NCI-H187 (cell line): Measurements from ENCODE around the gene STAT4.

Experiments used
- DNase-seq, 2 experiments: peaks; one replicate each; lab custom pipeline; 2025; lab: John Stamatoyannopoulos, UW

Gene STAT4

DNA sequence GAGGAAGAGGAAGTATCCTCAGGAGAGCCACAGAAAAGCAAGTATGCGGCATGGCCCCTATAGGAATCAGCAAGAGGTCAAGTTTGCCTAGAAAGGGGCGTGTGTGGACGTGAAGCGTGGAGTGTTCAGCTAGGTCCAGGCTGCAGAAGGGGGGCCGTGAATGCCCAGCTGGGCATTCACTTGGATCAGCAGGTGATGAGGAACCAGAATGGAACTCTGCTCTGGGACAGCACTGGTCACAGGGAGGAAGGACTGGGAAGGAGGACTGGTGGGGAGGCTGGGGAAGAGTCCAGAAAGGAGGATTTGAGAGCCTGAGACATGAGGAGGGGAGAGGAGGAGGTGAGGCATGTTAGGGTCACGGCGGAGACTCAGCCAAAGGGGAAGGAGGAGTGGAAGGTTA, 156.6 kb downstream of the STAT4 start:
- no peak for DNase-seq

DNA sequence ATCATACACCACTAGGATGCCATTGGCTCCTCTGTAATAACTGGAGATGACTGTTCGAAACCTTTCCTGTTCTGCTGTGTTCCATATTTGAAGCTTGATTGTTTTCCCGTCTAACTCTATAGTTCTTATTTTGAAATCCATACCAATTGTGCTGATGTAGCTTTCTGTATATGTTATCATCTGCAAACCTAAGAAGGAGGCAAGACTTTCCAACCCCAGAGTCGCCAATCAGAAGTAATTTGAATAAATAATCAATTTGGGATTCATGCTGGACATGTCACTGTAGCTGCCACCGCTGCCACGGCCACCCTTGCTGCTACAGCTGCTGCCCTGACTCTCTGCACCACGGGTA, 157.5 kb downstream of the STAT4 start:
- no peak for DNase-seq

DNA sequence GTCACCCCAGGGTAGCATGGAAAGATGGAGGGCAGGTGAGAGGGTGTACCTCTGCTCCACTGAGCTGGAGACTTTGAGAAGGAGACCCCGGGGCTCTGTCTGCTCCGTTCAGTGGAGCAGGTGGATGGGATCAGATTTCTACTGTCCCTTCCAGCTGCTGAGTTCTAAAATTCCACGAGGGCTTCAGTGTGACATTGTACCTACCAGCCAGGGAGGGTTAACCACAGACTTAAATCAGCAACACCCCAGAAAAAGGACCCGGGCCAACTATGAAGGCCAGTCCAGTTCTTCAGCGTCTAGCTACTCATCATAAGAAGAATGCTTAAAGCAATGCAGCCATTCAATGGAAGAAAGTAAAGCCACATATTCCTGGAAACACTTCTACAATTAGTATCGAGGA, 160.7 kb downstream of the STAT4 start:
- no peak for DNase-seq

DNA sequence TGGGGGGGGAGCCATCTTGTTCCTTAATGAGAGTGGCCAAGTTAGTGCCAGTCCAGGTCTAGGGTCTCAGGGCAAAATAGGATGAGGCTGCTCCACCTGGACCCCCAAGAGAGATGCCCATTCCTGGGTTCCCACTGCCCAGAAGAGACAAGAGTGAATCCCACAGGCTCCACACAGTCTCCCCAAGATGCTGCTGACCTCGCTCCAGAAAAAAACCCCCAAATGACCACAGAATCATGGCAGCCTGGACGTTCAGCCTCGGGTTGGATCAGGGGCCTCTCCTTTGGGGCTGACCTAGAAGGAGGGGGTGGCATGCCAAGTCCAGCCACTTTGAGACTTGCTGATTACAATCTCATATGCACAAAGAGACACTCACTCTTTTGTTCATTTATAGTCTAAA, 161.9 kb downstream of the STAT4 start:
- no peak for DNase-seq

DNA sequence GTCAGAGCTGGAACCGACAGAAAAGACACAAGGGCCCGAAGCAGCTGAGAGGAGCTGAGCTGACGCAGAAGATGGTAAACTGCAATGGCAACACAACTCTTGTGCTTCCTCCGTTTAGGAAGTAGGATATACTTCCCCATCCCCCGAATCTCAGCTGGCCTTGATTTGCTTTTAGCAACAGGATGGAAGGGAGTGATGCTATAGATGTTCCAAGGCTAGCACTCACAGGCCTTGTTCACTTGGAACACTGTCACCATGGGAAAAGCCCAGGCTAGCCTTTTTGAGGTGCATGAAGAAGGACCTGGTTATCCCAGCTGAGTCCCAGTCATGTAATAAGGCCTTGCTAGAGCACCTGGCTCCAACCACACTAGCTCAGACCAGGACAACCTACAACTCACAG, 162.9 kb downstream of the STAT4 start:
- DNase-seq = no peak

DNA sequence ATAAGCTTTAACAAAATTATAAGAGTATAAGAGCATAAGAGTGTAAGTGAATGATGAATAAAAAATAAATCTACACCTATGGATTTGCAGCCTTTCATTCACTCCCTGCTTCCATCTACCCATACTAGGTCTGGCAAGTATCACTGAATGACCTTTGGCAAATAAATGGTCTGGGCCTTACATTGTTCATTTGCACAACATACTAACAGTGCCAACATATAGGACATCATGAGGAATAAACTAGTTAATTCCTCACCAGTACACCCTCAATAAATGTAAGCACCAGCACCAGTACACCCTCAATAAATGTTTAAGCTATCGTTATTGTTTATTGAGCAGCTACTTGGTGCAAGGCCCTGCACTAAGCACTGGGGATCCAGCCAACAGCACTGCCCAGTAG, 163.7 kb downstream of the STAT4 start:
- DNase-seq = no peak

DNA sequence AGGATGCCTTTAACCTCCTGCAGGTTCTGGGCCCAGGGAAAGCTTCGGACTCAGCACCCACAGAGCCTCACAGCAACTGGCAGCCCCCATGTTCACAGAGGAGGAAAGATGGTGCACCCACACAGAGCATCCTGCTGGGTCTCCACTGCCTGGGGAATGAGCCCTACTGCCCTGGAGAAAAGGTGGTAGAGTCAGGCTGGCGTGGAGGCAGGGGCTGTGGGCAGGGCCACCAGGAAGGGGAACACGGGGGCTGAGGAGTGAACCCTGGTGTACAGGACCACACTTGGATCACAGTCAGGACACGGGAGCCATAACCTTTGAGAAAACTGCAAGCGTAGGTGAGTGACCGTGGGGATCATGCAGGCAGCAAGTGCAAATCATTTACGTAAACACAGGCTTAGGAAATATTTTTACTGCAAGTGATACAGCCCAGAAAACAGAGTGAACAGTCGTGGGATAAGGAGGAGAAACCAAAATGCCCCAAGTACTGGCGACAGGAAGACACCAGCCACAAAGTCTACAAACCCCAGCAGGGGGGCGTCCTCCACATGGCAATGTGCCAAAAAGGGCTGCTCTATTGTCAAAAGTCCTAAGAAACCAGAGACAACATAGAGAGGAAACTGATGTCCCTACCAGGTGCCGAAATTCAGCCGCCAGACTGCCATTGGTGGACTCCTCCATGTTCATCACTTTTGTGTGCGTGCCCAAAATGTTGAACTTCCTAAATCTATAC, 164.4 kb downstream of the STAT4 start:
- DNase-seq = no peak

DNA sequence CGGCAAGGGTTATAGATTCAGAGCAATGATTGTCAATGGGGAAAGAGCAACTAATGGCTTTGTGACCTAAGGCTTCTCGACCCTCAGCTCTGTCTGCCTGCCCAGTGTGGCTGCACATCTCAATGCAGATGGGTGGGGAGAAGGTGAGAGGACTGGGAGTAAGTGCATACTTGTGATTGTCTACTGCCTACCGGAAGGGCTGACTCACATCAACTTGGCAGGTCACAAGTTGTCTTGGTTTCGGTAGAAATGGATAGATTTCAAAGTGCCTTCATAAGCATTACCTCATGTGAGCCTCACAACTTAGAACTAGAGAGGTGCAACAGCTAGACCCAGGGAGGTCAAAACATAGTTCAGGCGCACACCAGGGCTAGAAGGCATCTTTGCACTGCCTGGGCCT, 166.2 kb downstream of the STAT4 start:
- no peak for DNase-seq

DNA sequence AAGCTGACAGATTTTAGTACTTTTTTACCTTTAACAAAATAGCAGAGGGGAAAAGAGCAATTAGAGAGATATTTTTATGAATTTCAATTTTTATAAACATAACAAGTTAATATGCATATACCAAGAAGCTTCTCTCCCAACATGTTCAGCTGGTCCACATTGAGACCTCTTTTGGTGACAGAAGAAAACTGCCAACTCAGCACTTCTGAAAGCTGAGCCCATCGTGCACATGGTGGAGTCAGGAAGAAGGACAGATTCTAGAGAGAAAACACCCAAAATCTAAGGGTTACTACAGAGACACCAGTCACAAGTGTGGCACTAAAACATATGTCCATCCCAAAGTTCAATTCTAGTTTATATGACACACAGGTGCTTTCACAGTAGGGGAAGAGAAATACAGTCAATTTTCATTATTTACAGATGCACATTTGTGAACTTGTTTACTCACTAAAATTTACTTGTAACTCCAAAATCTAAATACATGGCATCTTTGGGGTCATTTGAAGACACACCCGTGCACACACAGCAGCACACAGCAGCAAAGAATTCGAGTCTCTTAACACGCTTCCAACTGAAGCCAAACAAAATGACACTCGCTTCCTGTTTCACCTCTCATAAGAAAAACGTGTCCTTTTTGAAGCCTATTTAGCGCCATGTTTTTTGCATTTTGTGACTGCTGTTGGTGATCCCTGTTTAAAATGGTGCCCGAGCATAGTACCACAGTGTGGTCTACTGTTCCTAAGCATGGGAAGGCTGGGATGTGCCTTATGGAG, 168.3 kb downstream of the STAT4 start:
- no peak for DNase-seq

DNA sequence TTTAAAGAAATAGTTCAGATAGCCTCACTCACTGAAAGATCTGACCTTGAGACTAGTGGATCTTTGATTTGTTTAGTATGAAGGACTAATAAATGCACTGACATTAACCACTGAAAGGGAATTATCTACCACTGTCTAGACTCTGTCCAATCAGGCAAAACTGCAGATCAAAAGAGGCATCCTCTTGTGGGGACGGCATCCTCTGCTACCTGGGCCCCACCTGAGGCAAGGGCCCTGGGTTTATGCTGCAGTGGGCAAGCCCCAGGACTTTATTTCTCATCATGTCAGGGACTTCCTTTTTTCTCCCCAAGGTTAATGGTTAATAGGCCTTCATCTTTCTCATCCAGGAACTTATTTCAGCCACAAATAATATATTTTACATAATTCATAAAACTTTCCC, 169.1 kb downstream of the STAT4 start:
- no peak for DNase-seq

DNA sequence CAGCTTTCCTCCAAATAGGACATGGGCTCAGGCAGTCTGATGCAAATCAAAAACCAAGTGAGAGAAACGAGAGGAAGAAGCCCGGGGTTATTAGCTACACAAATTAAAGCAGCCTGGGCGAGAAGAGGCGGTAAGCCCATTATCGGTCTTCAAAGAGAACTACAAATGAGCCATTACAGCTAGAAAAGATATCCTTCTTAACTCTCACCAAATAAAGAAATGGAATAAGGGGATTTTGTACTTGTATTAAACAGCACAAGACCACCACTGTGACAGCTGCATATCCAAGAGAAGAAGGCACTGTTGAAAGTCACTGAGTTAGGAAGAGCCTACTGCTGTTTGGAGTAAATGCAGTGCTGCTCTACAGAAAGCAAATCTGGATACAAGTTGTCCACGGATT, 169.5 kb downstream of the STAT4 start:
- no peak for DNase-seq

DNA sequence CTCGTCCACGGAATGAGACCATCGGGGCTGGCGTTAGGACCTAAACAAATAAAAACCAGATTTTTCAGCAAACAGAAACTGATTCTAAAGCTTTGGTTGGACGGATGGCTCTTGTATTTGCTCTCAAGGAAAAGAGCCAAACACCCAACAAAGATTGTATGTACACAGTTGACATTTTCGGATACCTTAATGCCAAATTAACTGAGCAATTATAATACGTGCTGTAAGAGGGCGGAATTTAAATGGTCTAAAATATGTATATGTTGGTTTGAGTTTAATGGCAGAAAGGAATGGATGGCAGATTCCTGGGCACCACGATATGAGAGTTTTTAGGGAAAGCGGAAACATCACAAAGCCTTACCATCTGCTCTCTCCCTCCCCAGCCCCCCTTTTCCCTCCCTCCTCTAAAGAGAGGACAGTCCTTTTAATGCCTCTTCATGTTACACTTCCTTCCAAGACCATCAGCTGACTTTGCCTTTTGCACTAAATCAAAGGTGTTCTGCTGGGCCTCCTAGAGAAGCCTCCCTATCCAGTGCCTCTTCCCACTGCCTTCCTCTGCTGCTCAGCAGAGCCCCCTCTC, 170.1 kb downstream of the STAT4 start:
- no peak for DNase-seq

DNA sequence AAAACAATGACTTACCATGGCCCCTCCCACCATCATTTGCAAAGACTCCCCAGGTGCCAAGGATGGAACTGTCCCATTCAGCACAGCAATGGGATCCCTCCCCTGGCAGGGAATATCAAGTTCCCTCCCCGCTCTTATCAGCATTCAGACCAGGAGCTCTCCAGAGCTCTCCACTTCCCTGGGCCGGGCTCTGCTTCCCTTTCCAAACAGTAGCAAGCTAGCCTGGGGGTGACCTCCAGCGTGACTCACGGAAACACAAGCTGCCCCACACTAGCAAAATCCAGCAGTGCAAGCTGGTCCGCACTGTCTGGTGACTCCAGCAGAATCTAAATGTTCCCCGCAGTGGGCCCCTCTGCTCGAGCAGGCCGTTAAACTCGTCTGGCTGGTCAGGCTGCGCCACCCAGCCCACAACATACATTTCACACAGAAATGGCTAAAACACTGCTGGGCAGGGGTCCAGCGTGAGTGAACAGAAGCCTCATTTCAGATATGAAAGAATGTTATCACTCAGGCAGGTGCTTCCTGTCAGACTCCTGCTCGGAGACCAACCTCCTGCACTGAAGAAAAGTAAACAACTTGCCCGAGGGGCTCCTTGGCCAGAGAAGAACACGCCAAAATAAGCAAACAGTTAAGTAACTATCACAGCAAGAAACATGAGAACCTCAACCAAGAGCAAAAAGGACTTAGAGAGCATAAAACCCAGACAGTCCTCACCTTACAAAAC, 170.7 kb downstream of the STAT4 start:
- DNase-seq = no peak
